ENCODE results near the gene PCDH15.

Gene PCDH15

GRCh38 chr10:53852450-53853175 lies 948.4 kb downstream of the PCDH15 start:
- DNase-seq (ENCODE audit: low read depth in 2 of 2), result no peak

GRCh38 chr10:53846809-53847208 lies 954.2 kb downstream of the PCDH15 start:
- no peak for DNase-seq (ENCODE audit: low read depth in 2 of 2)

- DNase-seq (ENCODE audit: low read depth in 2 of 2), result no peak
These were observed 957.2 kb downstream of the PCDH15 start for GRCh38 chr10:53843736-53844362.

- DNase-seq (ENCODE audit: low read depth in 2 of 2), result no peak
These were observed 959.4 kb downstream of the PCDH15 start for GRCh38 chr10:53841483-53842145.

GRCh38 chr10:53840653-53841052 lies 960.4 kb downstream of the PCDH15 start:
- DNase-seq (ENCODE audit: low read depth in 2 of 2), result no peak

- DNase-seq (ENCODE audit: low read depth in 2 of 2), result no peak
These were observed 961.5 kb downstream of the PCDH15 start for GRCh38 chr10:53839440-53840039.

- DNase-seq (ENCODE audit: low read depth in 2 of 2), result no peak
These were observed 964.4 kb downstream of the PCDH15 start for GRCh38 chr10:53836638-53837037.

GRCh38 chr10:53833908-53834307 lies 967.1 kb downstream of the PCDH15 start:
- no peak for DNase-seq (ENCODE audit: low read depth in 2 of 2)

GRCh38 chr10:53827261-53827660 lies 973.8 kb downstream of the PCDH15 start:
- DNase-seq (ENCODE audit: low read depth in 2 of 2), result no peak

- DNase-seq (ENCODE audit: low read depth in 2 of 2), result no peak
These were observed 992.2 kb downstream of the PCDH15 start for GRCh38 chr10:53808677-53809372.

GRCh38 chr10:53786236-53786900 lies 1014.7 kb downstream of the PCDH15 start:
- DNase-seq (ENCODE audit: low read depth in 2 of 2), result no peak

GRCh38 chr10:53771701-53772100 lies 1029.3 kb downstream of the PCDH15 start:
- no peak for DNase-seq (ENCODE audit: low read depth in 2 of 2)

GRCh38 chr10:53770903-53771302 lies 1030.1 kb downstream of the PCDH15 start:
- DNase-seq (ENCODE audit: low read depth in 2 of 2), result no peak

- no peak for DNase-seq (ENCODE audit: low read depth in 2 of 2)
These were observed 1035.7 kb downstream of the PCDH15 start for GRCh38 chr10:53765311-53765710.

- no peak for DNase-seq (ENCODE audit: low read depth in 2 of 2)
These were observed 1046.3 kb downstream of the PCDH15 start for GRCh38 chr10:53754596-53755250.
